Panc1 (cell line): Measurements from ENCODE around the gene FUT8.

Source experiments
- CTCF ChIP-seq: fragments of 450-650 bp; IDR thresholded peaks from 2 replicates; pipeline ENCODE4 v1.5.1; 2017; ENCODE audit warnings: mild to moderate bottlenecking
- POLR2AphosphoS5 ChIP-seq: IDR thresholded peaks from 2 replicates; pipeline ENCODE4 v1.6.1; 2012; ENCODE audit warnings: mild to moderate bottlenecking, low read depth, low read length, moderate library complexity
- REST ChIP-seq, 2 experiments: IDR thresholded peaks; 2 replicates each; pipeline ENCODE4 v1.6.1; 2011 to 2012; ENCODE audit warnings: low read depth in 2 of 2, control low read depth in 1 of 2, low read length in 1 of 2, mild to moderate bottlenecking in 1 of 2, moderate library complexity in 1 of 2; ENCODE audit not compliant: insufficient read depth in 1 of 2
- SIN3A ChIP-seq: IDR thresholded peaks from 2 replicates; pipeline ENCODE4 v1.6.1; 2012; ENCODE audit warnings: low read depth, mild to moderate bottlenecking, low read length, moderate library complexity, borderline replicate concordance; ENCODE audit not compliant: insufficient read depth
- TCF7L2 ChIP-seq: IDR thresholded peaks from 2 replicates; pipeline ENCODE4 v1.6.1; 2011; ENCODE audit warnings: mild to moderate bottlenecking, low read depth, low read length, inconsistent platforms

- TF ChIP-seq CTCF (no peak), POLR2AphosphoS5 (no peak), SIN3A (no peak), REST (IDR thresholded peaks at IDR 0.05; ENCODE audit: insufficient read depth in 1 of 2, low read depth in 2 of 2, low read length in 1 of 2) (no peak), TCF7L2 (no peak)
Measured at GRCh38 chr14:65613131-65613650, 200.7 kb downstream of the FUT8 start.
